GM12875 (cell line): Measurements from ENCODE around the gene E2F2.

Source experiments
- H3K4me3 ChIP-seq: one replicate; pipeline ENCODE4 v1.5.1; 2011; ENCODE audit warnings: low read depth, low read length, control low read depth
- TF ChIP-seq, protein P1 (sequence below): IDR thresholded peaks from 2 replicates; pipeline ENCODE4 v1.5.1; 2011; ENCODE audit warnings: low read depth, mild to moderate bottlenecking, control low read depth, inconsistent platforms, low read length, moderate library complexity, borderline replicate concordance; ENCODE audit not compliant: insufficient read depth

E2F2 gene

DNA sequence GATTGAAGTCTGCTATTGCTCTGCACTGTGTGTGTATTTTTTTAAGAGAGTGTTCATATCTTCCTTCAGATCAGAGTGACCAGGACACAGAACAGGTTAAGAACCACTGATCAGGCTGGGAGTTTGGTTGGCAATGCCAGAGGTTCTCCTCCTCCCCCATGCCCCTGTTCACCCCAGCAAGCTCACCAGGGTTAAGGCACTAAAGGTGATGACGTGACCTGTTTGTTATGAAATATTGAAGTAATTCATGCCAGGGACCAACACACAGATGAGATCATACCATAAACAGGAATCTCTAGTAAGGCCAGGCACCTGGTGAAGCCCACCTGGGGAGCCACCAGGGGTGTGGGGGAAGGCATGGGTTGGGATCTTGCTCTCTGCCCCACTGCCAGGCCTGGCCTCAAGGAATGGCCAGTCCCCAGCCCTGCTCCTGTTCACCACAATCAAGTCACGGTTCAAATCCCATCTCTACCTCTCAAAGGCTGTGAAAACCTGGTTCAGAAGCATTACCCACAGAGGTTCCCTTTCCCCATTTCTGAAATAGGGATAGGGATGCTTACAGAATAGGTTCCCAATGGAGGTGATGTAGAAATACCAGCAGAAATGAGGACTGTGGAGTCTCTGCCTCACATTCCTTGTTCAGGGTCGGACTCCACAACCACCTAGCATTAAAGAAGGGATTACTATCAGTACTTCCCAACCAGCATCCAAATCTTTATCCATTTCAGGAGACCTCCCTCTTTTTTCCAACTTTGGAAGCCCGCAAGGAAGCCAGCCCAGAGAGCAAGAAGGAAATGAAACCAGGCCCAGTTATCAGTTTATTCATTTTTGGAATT lies 25.8 kb upstream of the E2F2 start:
- TF ChIP-seq, protein P1, sequence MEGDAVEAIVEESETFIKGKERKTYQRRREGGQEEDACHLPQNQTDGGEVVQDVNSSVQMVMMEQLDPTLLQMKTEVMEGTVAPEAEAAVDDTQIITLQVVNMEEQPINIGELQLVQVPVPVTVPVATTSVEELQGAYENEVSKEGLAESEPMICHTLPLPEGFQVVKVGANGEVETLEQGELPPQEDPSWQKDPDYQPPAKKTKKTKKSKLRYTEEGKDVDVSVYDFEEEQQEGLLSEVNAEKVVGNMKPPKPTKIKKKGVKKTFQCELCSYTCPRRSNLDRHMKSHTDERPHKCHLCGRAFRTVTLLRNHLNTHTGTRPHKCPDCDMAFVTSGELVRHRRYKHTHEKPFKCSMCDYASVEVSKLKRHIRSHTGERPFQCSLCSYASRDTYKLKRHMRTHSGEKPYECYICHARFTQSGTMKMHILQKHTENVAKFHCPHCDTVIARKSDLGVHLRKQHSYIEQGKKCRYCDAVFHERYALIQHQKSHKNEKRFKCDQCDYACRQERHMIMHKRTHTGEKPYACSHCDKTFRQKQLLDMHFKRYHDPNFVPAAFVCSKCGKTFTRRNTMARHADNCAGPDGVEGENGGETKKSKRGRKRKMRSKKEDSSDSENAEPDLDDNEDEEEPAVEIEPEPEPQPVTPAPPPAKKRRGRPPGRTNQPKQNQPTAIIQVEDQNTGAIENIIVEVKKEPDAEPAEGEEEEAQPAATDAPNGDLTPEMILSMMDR, result no peak
- H3K4me3 ChIP-seq, result peak overlapping the region; percentile 82

- H3K4me3 ChIP-seq, result no peak overlapping the region
- TF ChIP-seq, protein P1, result no peak
Observed at GRCh38 chr1:23555986-23556634, 25.1 kb upstream of the E2F2 start.

GRCh38 chr1:23555270-23555985 lies 24.4 kb upstream of the E2F2 start:
- TF ChIP-seq, protein P1, result no peak
- peak overlapping the region; percentile 49 for H3K4me3 ChIP-seq

DNA sequence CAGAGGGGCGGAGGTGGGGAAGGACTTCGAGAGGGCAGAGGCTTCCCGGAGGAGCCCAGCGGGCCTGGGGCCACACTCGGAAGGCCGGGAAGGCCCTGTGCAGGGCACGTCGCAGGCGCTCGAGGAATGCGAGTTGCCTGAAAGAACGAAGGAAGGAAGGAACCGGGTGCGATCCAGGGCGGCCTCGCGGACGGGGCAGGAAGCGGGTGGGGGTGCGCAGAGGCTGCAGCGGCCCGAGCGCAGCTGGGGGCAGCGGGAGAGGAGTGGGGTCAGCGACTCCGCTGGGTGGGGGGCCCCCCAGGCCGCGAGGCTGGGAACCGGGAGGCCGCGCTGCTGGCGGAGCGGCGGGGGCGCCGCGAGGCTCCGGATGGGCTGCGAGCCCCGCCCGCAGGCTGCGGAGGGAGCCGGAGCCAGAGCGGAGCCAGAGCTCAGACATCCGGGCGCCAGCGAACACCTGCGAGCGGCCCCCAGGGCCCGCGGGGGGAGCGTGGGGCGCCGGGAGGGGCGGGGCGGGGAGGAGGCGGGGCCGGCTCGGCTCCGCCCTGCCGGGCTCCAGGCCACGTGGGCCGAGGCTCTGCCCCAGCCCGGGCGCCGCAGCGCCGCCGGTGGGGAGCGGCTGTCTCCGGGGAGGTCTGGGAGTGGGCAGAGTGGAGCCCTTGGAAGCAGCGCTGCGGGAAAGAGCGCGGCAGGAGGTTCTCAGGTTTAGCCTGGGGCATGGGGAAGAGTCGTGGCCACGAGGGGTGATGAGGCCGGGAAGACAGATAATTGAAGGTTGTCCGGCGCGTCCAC lies 23.6 kb upstream of the E2F2 start:
- TF ChIP-seq, protein P1, result peak; percentile 56; the same call in 1 of the 2 replicates
- H3K4me3 ChIP-seq, result peak overlapping the region; percentile 49

GRCh38 chr1:23554127-23554480 lies 23.1 kb upstream of the E2F2 start:
- TF ChIP-seq, protein P1, result no peak
- H3K4me3 ChIP-seq, result peak overlapping the region; percentile 48

GRCh38 chr1:23553231-23554126 lies 22.4 kb upstream of the E2F2 start:
- TF ChIP-seq, protein P1, result no peak
- H3K4me3 ChIP-seq, result peak overlapping the region; percentile 48
